ENCODE measurements around the gene CXorf66.
"Not testable (repeated sequence)": the region's sequence is repeated elsewhere in the genome, so short reads cannot be mapped to it uniquely, and the experiment has no call there.

Gene CXorf66

GRCh38 chrX:139929876-139930275, 35.4 kb downstream of the CXorf66 start:
- DNase-seq (ENCODE audit: low read depth): no peak

- no peak for DNase-seq (ENCODE audit: low read depth)
These were observed 40.6 kb downstream of the CXorf66 start for GRCh38 chrX:139924696-139925095.

- no peak for DNase-seq (ENCODE audit: low read depth)
These were observed 41.1 kb downstream of the CXorf66 start for GRCh38 chrX:139924069-139924695.

- DNase-seq (ENCODE audit: low read depth): not testable (repeated sequence)
These were observed 44.2 kb downstream of the CXorf66 start for GRCh38 chrX:139921142-139921541.

GRCh38 chrX:139920316-139920715, 45.0 kb downstream of the CXorf66 start:
- DNase-seq (ENCODE audit: low read depth): no peak

GRCh38 chrX:139914421-139914820, 50.9 kb downstream of the CXorf66 start:
- DNase-seq (ENCODE audit: low read depth): no peak

GRCh38 chrX:139909712-139910111, 55.6 kb downstream of the CXorf66 start:
- no peak for DNase-seq (ENCODE audit: low read depth)

GRCh38 chrX:139907078-139907477, 58.2 kb downstream of the CXorf66 start:
- no peak for DNase-seq (ENCODE audit: low read depth)

GRCh38 chrX:139905743-139906142, 59.6 kb downstream of the CXorf66 start:
- DNase-seq (ENCODE audit: low read depth): no peak
